T-cell (primary cell): ENCODE data around the gene CAPN5. TPM values are rescaled to one million over a fixed set of nuclear protein-coding genes. Genes with fewer than 3 reads are reported as not detected.

Source experiments
- ATAC-seq, 4 experiments: fragments of 200-7000 bp in 3 of 4; fragments of 150-1000 bp in 1 of 4; cut with Tn5 transposase; replicated peaks in 1 of 4; 1 replicate in 3 of 4; 2 replicates in 1 of 4; pipeline ENCODE4 v1.10.0; 2021; ENCODE audit warnings: moderate library complexity in 3 of 4, mild to moderate bottlenecking in 2 of 4, moderate number of reproducible peaks in 1 of 4
- CTCF ChIA-PET, 2 donors: fragments of 300-600 bp; sonication (Branson Sonifier 250); formaldehyde crosslinking; loops; one replicate each; lab custom pipeline; 2022; ENCODE audit warnings: antibody characterized with exemption in 2 of 2; lab: Charles Lee
- POLR2A ChIA-PET, 2 donors: fragments of 300-600 bp; sonication (Branson Sonifier 250); formaldehyde crosslinking; loops; one replicate each; lab custom pipeline; 2022; ENCODE audit warnings: antibody characterized with exemption in 2 of 2; lab: Charles Lee
- DNase-seq, 35 experiments: peaks; one replicate each; pipeline versions ENCODE4 v3.0.0 to v3.0.0-alpha.2; 2013 to 2023
- H3K27ac ChIP-seq: one replicate; pipeline ENCODE4 v1.5.1; 2013; ENCODE audit warnings: low read length
- H3K27me3 ChIP-seq, 2 experiments: replicated peaks in 1 of 2; 1 replicate in 1 of 2; 2 replicates in 1 of 2; pipeline versions ENCODE4 v1.6.1 to v1.7.0; 2013; ENCODE audit warnings: low read length in 1 of 2, mixed read lengths in 1 of 2; ENCODE audit not compliant: control insufficient read depth in 2 of 2, insufficient read depth in 2 of 2; ENCODE audit errors: extremely low read depth in 1 of 2
- H3K36me3 ChIP-seq, 2 donors: 1 replicate in 1 of 2; 2 replicates in 1 of 2; pipeline versions ENCODE4 v1.6.1 to v1.7.0; 2013; ENCODE audit warnings: low read length in 1 of 2; ENCODE audit not compliant: control insufficient read depth in 2 of 2, insufficient read depth in 1 of 2; ENCODE audit errors: extremely low read depth in 1 of 2
- H3K4me1 ChIP-seq, 2 experiments: 1 replicate in 1 of 2; 2 replicates in 1 of 2; pipeline versions ENCODE4 v1.6.1 to v1.7.0; 2013; ENCODE audit warnings: low read length in 2 of 2, mixed read lengths in 1 of 2; ENCODE audit not compliant: insufficient read depth in 2 of 2, control insufficient read depth in 1 of 2; ENCODE audit errors: extremely low read depth in 1 of 2
- H3K4me3 ChIP-seq, 2 donors: 1 replicate in 1 of 2; 2 replicates in 1 of 2; pipeline versions ENCODE4 v1.5.1 to v1.7.0; 2013; ENCODE audit warnings: mild to moderate bottlenecking in 2 of 2, low read length in 1 of 2, moderate library complexity in 1 of 2; ENCODE audit not compliant: control insufficient read depth in 1 of 2; ENCODE audit errors: extremely low read depth in 1 of 2
- H3K9me3 ChIP-seq: 2 replicates; pipeline ENCODE4 v1.7.0; 2013
- H3K27ac Mint-ChIP-seq, 2 donors: one replicate each; pipeline ENCODE4 v1.8.0; 2020 to 2021; ENCODE audit warnings: mild to moderate bottlenecking in 2 of 2, mixed read lengths in 2 of 2
- H3K27me3 Mint-ChIP-seq, 2 donors: one replicate each; pipeline ENCODE4 v1.8.0; 2021 to 2022; ENCODE audit warnings: mixed read lengths in 2 of 2
- H3K36me3 Mint-ChIP-seq: one replicate; pipeline ENCODE4 v1.8.0; 2021; ENCODE audit warnings: mixed read lengths
- H3K4me1 Mint-ChIP-seq, 3 donors: one replicate each; pipeline ENCODE4 v1.8.0; 2020 to 2022; ENCODE audit warnings: mixed read lengths in 3 of 3, mild to moderate bottlenecking in 1 of 3
- H3K4me3 Mint-ChIP-seq, 3 donors: one replicate each; pipeline ENCODE4 v1.8.0; 2020 to 2022; ENCODE audit warnings: mild to moderate bottlenecking in 3 of 3, mixed read lengths in 3 of 3, moderate library complexity in 3 of 3
- H3K9me3 Mint-ChIP-seq, 3 donors: one replicate each; pipeline ENCODE4 v1.8.0; 2020 to 2022; ENCODE audit warnings: mixed read lengths in 3 of 3
- WGBS: methylation state at CpG from one replicate; pipeline ENCODE4 v1.1.5; 2013; ENCODE audit warnings: missing lambda C conversion rate; ENCODE audit not compliant: insufficient coverage; 5-methylcytosine and 5-hydroxymethylcytosine counted together
- total RNA-seq, 35 experiments: library from RNA in 6 of 35; stranded (reverse) in 6 of 35; fragments of 120-200 nt in 1 of 35; gene quantifications; one replicate each; pipeline versions ENCODE4 v1.2.1 to v1.2.4 and lab custom pipeline; 2013 to 2026

Gene CAPN5
- total RNA-seq, 5 donors from 2014 or later (not counting 1 experiment from before 2014, with no cell fraction given) = 3.1 to 6.4 (median 4.0) TPM

- ChIA-PET POLR2A (no interaction called here), CTCF (interaction anchor here (0.7 to 1.6 kb wide), 12 partner anchors 10 to 493 kb away, joined by 3 to 8 read pairs (median 4); no protein-coding TSS in a partner anchor)
- no peak overlapping the region for H3K27ac ChIP-seq
- no peak for DNase-seq
- Mint-ChIP-seq H3K9me3 (no peaks in the 10 kb centered on the region), H3K36me3 (no peaks in the 10 kb centered on the region), H3K4me3 (peak overlapping the region in 1 of 3 donors; percentile 69), H3K4me1 (peaks cover 9 to 13% (median 12%) of the 10 kb centered on the region in 3 donors), H3K27me3 (peaks cover 0 to 3% of the 10 kb centered on the region in 2 donors), H3K27ac (no peak overlapping the region)
- no peaks in the 10 kb centered on the region for H3K9me3 ChIP-seq
- H3K36me3 ChIP-seq = no peaks in the 10 kb centered on the region
- peak in 1 of 4 experiments; percentile 12 for ATAC-seq
- peak overlapping the region; percentile 51 to 52 for H3K4me3 ChIP-seq
- peaks cover 2 to 16% of the 10 kb centered on the region in 2 experiments for H3K4me1 ChIP-seq
- peaks cover 0 to 30% of the 10 kb centered on the region in 2 experiments for H3K27me3 ChIP-seq
- 23% methylated on average over 9 of the region's 10 CpGs for WGBS
These were observed 60.1 kb downstream of the CAPN5 start for GRCh38 chr11:77126861-77127234.

GRCh38 chr11:77127235-77127911, 60.6 kb downstream of the CAPN5 start:
- Histone ChIP-seq H3K9me3 (no peaks in the 10 kb centered on the region), H3K4me3 (peak overlapping the region; percentile 51 to 52), H3K27ac (no peak overlapping the region), H3K4me1 (peaks cover 2 to 16% of the 10 kb centered on the region in 2 experiments), H3K27me3 (peaks cover 0 to 30% of the 10 kb centered on the region in 2 experiments), H3K36me3 (no peaks in the 10 kb centered on the region)
- peaks cover 9 to 13% (median 12%) of the 10 kb centered on the region in 3 donors for H3K4me1 Mint-ChIP-seq
- ATAC-seq (peak; percentile 72 to 86 (median 74)), DNase-seq (peak in 33 of 35 experiments; percentile 5 to 74 (median 47))
- 10% methylated on average over 18 of the region's 27 CpGs for WGBS
- CTCF ChIA-PET = interaction anchor here (0.7 to 1.6 kb wide), 12 partner anchors 11 to 493 kb away, joined by 3 to 8 read pairs (median 4); no protein-coding TSS in a partner anchor
- H3K4me3 Mint-ChIP-seq = peak overlapping the region; percentile 49 to 69 (median 51)
- peaks cover 0 to 3% of the 10 kb centered on the region in 2 donors for H3K27me3 Mint-ChIP-seq
- POLR2A ChIA-PET = no interaction called here
- no peaks in the 10 kb centered on the region for H3K9me3 Mint-ChIP-seq
- H3K36me3 Mint-ChIP-seq = no peaks in the 10 kb centered on the region
- H3K27ac Mint-ChIP-seq = no peak overlapping the region

GRCh38 chr11:77127920-77128691, 61.3 kb downstream of the CAPN5 start, which contains the start of gene MYO7A:
Gene MYO7A, plus strand, starts transcription at chr11:77128246. Its CDS starts 2,389 bp downstream, at chr11:77130635.
- ChIA-PET CTCF (interaction anchor here (0.6 to 1.6 kb wide), 8 partner anchors 12 to 1868 kb away, joined by 3 to 8 read pairs (median 4); no protein-coding TSS in a partner anchor), POLR2A (no interaction called here)
- H3K4me3 Mint-ChIP-seq = peak within 1 kb of the TSS; percentile 49 to 69 (median 51)
- WGBS = 64% methylated on average over 17 of the region's 20 CpGs
- H3K9me3 Mint-ChIP-seq = no peaks in the 10 kb centered on the region
- no peaks in the 10 kb centered on the region for H3K36me3 Mint-ChIP-seq
- Histone ChIP-seq H3K9me3 (no peaks in the 10 kb centered on the region), H3K27me3 (peaks cover 0 to 30% of the 10 kb centered on the region in 2 experiments), H3K4me3 (peak within 1 kb of the TSS; percentile 51 to 52), H3K4me1 (peaks cover 2 to 16% of the 10 kb centered on the region in 2 experiments), H3K36me3 (no peaks in the 10 kb centered on the region), H3K27ac (no peak within 1 kb of the TSS)
- H3K4me1 Mint-ChIP-seq = peaks cover 9 to 13% (median 12%) of the 10 kb centered on the region in 3 donors
- peaks cover 0 to 3% of the 10 kb centered on the region in 2 donors for H3K27me3 Mint-ChIP-seq
- H3K27ac Mint-ChIP-seq = no peak within 1 kb of the TSS
- DNase-seq (no peak), ATAC-seq (peak in 2 of 4 experiments; percentile 6 to 21)

GRCh38 chr11:77129069-77129841, 62.5 kb downstream of the CAPN5 start:
- Mint-ChIP-seq H3K9me3 (no peaks in the 10 kb centered on the region), H3K4me1 (peaks cover 9 to 13% (median 12%) of the 10 kb centered on the region in 3 donors), H3K27ac (no peak overlapping the region), H3K36me3 (no peaks in the 10 kb centered on the region), H3K27me3 (peaks cover 0 to 3% of the 10 kb centered on the region in 2 donors), H3K4me3 (no peak overlapping the region)
- ChIA-PET CTCF (interaction anchor here in 1 of 2 donors (0.7 kb wide), 1 partner anchor 1554 kb away, joined by 3 read pairs; no protein-coding TSS in a partner anchor), POLR2A (no interaction called here)
- no peak overlapping the region for H3K27ac ChIP-seq
- H3K36me3 ChIP-seq = no peaks in the 10 kb centered on the region
- peaks cover 2 to 16% of the 10 kb centered on the region in 2 experiments for H3K4me1 ChIP-seq
- H3K4me3 ChIP-seq = no peak overlapping the region
- no peaks in the 10 kb centered on the region for H3K9me3 ChIP-seq
- 87% methylated on average over 8 of the region's 11 CpGs for WGBS
- peaks cover 0 to 27% of the 10 kb centered on the region in 2 experiments for H3K27me3 ChIP-seq
- DNase-seq (no peak), ATAC-seq (no peak)

GRCh38 chr11:77129842-77130756, 63.3 kb downstream of the CAPN5 start:
- ChIA-PET POLR2A (no interaction called here), CTCF (interaction anchor here in 1 of 2 donors (0.7 kb wide), 1 partner anchor 1554 kb away, joined by 3 read pairs; no protein-coding TSS in a partner anchor)
- Mint-ChIP-seq H3K27me3 (peaks cover 0 to 3% of the 10 kb centered on the region in 2 donors), H3K27ac (no peak overlapping the region), H3K9me3 (no peaks in the 10 kb centered on the region), H3K4me1 (peaks cover 9 to 13% (median 12%) of the 10 kb centered on the region in 3 donors), H3K4me3 (no peak overlapping the region), H3K36me3 (no peaks in the 10 kb centered on the region)
- Histone ChIP-seq H3K9me3 (no peaks in the 10 kb centered on the region), H3K4me3 (no peak overlapping the region), H3K4me1 (peaks cover 2 to 16% of the 10 kb centered on the region in 2 experiments), H3K27me3 (peaks cover 0 to 27% of the 10 kb centered on the region in 2 experiments), H3K27ac (no peak overlapping the region), H3K36me3 (no peaks in the 10 kb centered on the region)
- ATAC-seq (no peak), DNase-seq (no peak)
- 97% methylated on average over 11 of the region's 11 CpGs for WGBS
